Measurements from ENCODE around the gene ECM2. TPM values are rescaled to one million over a fixed set of nuclear protein-coding genes. Genes with fewer than 3 reads are reported as not detected.
A peak's percentile ranks its signal among the peaks of the same experiment; 100 is the strongest.

The ECM2 gene
- polyA plus RNA-seq, 1 experiment: 1.9 TPM

DNA sequence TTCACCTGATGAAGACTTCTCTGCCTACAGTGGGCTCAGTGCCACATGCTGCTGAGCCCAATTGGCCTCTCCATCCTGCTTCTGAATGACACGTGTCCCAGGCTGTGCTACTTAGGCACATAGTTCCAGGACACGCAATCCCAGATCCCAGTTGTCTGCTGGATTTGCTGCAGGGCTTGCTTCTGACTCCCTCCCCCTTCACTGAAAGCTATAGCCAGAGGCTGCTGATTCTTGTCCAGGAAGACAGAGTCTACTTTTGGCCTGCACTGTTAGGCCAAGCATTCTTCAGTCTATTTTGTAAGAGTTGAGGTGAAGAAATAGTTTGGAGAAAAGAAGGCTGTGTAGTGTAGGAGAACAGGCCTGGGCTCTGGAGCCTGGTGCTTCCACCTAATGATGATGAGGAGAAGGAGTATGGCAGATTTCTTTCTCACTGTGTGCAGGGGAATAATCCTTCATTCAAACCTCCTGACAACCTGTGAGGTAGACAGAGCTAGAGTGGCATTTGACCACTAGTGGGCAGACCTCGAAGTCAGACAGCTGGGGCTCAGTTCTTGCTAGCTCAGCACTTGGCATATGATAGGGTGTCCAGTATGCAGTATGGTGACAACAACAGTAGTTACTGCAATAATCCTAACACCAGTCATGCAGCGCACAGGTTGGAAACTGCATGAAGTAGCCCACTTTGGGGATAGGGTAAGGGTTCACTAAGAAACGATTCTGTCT lies 34.0 kb downstream of the ECM2 start:
- ChIA-PET CTCF (interaction anchor here (0.9 to 1.2 kb wide), 3 partner anchors 32 to 130 kb away, joined by 3 read pairs; no protein-coding TSS in a partner anchor), POLR2A (interaction anchor here (0.5 kb wide), 1 partner anchor 178 kb away, joined by 3 read pairs; no protein-coding TSS in a partner anchor)
- TF ChIP-seq, protein P1, sequence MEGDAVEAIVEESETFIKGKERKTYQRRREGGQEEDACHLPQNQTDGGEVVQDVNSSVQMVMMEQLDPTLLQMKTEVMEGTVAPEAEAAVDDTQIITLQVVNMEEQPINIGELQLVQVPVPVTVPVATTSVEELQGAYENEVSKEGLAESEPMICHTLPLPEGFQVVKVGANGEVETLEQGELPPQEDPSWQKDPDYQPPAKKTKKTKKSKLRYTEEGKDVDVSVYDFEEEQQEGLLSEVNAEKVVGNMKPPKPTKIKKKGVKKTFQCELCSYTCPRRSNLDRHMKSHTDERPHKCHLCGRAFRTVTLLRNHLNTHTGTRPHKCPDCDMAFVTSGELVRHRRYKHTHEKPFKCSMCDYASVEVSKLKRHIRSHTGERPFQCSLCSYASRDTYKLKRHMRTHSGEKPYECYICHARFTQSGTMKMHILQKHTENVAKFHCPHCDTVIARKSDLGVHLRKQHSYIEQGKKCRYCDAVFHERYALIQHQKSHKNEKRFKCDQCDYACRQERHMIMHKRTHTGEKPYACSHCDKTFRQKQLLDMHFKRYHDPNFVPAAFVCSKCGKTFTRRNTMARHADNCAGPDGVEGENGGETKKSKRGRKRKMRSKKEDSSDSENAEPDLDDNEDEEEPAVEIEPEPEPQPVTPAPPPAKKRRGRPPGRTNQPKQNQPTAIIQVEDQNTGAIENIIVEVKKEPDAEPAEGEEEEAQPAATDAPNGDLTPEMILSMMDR (IDR thresholded peaks at IDR 0.05; ENCODE audit: insufficient read depth, low read depth, low read length): peak; percentile 48
- H3K4me3 ChIP-seq (ENCODE audit: low read depth, low read length): no peak overlapping the region
- H3K36me3 ChIP-seq (ENCODE audit: control insufficient read depth, insufficient read depth, low read length): no peaks in the 10 kb centered on the region
- DNase-seq (ENCODE audit: low read depth): no peak
- no peaks in the 10 kb centered on the region for H3K27me3 ChIP-seq (ENCODE audit: control insufficient read depth, insufficient read depth, low read length)

DNA sequence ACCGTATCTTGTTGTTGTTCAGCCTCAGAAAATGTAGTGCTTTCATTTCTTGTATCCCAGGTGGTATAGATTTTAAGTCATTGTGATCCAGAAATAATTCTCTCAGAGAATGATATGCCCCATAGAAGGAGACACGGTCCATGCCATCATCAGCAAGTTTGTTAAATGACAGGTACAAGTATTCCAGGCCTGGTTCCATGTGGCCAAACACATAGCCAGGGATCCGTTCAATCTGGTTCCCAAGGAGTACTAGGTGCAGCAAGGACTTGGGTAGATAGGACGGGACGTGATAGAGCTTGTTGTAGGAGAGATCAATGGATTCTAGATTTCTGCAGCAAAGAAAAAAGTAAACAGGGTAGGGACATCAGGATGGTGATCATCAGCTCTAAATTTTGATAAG lies 35.1 kb downstream of the ECM2 start:
- TF ChIP-seq, protein P1 (IDR thresholded peaks at IDR 0.05; ENCODE audit: insufficient read depth, low read depth, low read length): no peak
- POLR2A ChIA-PET: no interaction called here
- no peak overlapping the region for H3K4me3 ChIP-seq (ENCODE audit: low read depth, low read length)
- DNase-seq (ENCODE audit: low read depth): no peak
- CTCF ChIA-PET: no interaction called here
- H3K36me3 ChIP-seq (ENCODE audit: control insufficient read depth, insufficient read depth, low read length): no peaks in the 10 kb centered on the region
- no peaks in the 10 kb centered on the region for H3K27me3 ChIP-seq (ENCODE audit: control insufficient read depth, insufficient read depth, low read length)

DNA sequence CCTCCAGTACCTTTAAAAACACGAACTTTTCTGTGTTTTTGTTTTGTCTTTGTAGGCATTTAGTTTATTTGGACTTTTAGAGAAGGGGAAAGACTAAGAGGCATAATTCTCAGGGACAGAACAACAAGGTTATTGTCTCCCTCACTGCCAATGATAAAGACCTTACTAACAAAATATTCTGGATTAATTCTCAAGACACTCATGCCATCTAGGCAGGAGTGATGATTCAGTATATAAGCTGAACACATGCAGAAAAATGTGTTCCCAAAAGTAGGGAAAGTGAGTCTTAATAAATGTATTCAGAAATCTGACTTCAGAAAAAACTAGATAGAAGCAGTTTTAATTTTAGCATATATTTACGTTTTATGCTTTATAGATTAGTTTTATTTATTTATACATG lies 36.1 kb downstream of the ECM2 start:
- DNase-seq (ENCODE audit: low read depth): no peak
- ChIA-PET POLR2A (interaction anchor here (0.7 kb wide), 1 partner anchor 10 kb away, joined by 3 read pairs; no protein-coding TSS in a partner anchor), CTCF (interaction anchor here (0.6 kb wide), 1 partner anchor 187 kb away, joined by 5 read pairs; no protein-coding TSS in a partner anchor)
- TF ChIP-seq, protein P1 (IDR thresholded peaks at IDR 0.05; ENCODE audit: insufficient read depth, low read depth, low read length): no peak
- no peak overlapping the region for H3K4me3 ChIP-seq (ENCODE audit: low read depth, low read length)
- no peaks in the 10 kb centered on the region for H3K27me3 ChIP-seq (ENCODE audit: control insufficient read depth, insufficient read depth, low read length)
- no peaks in the 10 kb centered on the region for H3K36me3 ChIP-seq (ENCODE audit: control insufficient read depth, insufficient read depth, low read length)

DNA sequence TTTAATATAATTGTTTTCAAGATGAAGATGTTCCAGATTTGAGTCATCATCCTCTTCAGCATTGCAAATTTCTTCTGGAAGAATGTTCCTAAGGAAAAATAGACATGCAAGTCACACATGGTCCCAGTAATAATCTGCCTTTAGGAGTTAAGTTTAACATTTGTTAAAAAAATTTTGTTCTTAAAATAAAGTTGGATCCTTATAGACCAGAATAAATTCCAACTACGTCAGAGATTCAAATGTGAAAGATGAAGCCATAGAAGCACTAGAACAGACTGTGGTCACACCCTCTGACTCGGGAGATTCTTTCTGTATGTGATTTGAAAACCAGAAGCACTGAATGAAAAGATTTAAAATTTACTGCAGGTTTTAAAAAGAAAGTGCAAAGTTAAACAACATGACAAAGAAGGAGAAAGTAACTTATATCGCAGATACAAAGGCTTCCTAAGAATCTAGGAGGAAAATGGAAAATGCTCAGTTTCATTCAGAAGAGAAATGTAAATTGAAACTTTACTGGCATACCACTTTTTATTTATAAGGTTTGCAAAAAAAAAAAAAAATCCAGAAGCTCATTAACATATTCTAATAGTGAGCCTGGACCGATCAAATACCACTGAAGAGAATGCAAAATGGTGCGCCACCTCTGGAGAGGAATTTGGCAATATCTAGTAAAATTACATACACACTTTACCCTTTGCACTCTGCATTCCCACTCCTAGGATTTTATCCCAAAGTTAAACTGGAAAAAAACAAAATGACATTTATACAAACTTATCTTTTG lies 39.2 kb downstream of the ECM2 start:
- ChIA-PET POLR2A (no interaction called here), CTCF (interaction anchor here (0.6 to 1.4 kb wide), 3 partner anchors 29 to 60 kb away, joined by 3 to 4 read pairs (median 4); no protein-coding TSS in a partner anchor)
- no peaks in the 10 kb centered on the region for H3K27me3 ChIP-seq (ENCODE audit: control insufficient read depth, insufficient read depth, low read length)
- TF ChIP-seq, protein P1 (IDR thresholded peaks at IDR 0.05; ENCODE audit: insufficient read depth, low read depth, low read length): no peak
- H3K4me3 ChIP-seq (ENCODE audit: low read depth, low read length): no peak overlapping the region
- no peak for DNase-seq (ENCODE audit: low read depth)
- H3K36me3 ChIP-seq (ENCODE audit: control insufficient read depth, insufficient read depth, low read length): no peaks in the 10 kb centered on the region

DNA sequence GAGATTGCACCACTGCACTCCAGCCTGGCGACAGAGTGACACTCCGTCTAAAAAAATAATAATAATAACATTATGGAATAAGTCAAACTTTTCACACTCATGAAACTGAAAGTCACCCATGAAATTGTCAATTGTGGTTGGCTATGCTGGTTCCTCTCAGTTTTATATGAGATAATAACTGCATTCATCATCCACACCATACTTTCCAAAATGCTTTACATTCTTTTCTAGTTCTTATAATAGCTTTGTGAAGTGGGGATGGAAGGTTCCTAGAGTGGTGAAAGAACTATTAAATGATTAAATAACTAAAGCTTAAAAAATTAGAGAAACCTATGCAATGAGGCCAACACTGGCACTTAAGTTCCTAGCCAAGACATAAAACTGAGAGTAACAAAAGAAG lies 40.9 kb downstream of the ECM2 start:
- no peak for DNase-seq (ENCODE audit: low read depth)
- CTCF ChIA-PET: interaction anchor here (1.0 kb wide), 1 partner anchor 140 kb away, joined by 3 read pairs; no protein-coding TSS in a partner anchor

More for the DNA sequence above, 40.9 kb downstream of the ECM2 start:
- no peak overlapping the region for H3K4me3 ChIP-seq (ENCODE audit: low read depth, low read length)
- H3K36me3 ChIP-seq (ENCODE audit: control insufficient read depth, insufficient read depth, low read length): no peaks in the 10 kb centered on the region
- TF ChIP-seq, protein P1 (IDR thresholded peaks at IDR 0.05; ENCODE audit: insufficient read depth, low read depth, low read length): no peak
- POLR2A ChIA-PET: no interaction called here
- H3K27me3 ChIP-seq (ENCODE audit: control insufficient read depth, insufficient read depth, low read length): no peaks in the 10 kb centered on the region

Measured in BJ (cell line).